H1 (cell line): ENCODE results near the gene JPH2.

Experiments
- EP300 ChIP-seq, 2 experiments: IDR thresholded peaks; 1 replicate in 1 of 2; 2 replicates in 1 of 2; pipeline ENCODE4 v1.6.1; 2011 to 2012; ENCODE audit warnings: low read depth in 2 of 2, low read length in 2 of 2, mild to moderate bottlenecking in 2 of 2, borderline replicate concordance in 1 of 2, inconsistent platforms in 1 of 2, moderate library complexity in 1 of 2
- KDM4A ChIP-seq: IDR thresholded peaks from one replicate; pipeline ENCODE4 v1.7.1; 2012; ENCODE audit warnings: low read depth, mild to moderate bottlenecking, moderate library complexity, low read length, inconsistent platforms; ENCODE audit not compliant: severe bottlenecking
- POLR2A ChIP-seq, 2 experiments: IDR thresholded peaks; 1 replicate in 1 of 2; 2 replicates in 1 of 2; pipeline ENCODE4 v1.6.1; 2011; ENCODE audit warnings: low read depth in 2 of 2, low read length in 2 of 2, mild to moderate bottlenecking in 2 of 2; ENCODE audit errors: control extremely low read depth in 1 of 2
- SAP30 ChIP-seq: fragments of 300-600 bp; sonication (generic); IDR thresholded peaks from 2 replicates; pipeline ENCODE4 v1.7.1; 2012; ENCODE audit warnings: low read length, moderate library complexity, mild to moderate bottlenecking, inconsistent platforms; ENCODE audit not compliant: insufficient read depth, insufficient replicate concordance
- YY1 ChIP-seq: IDR thresholded peaks from 2 replicates; pipeline ENCODE4 v1.6.1; 2011; ENCODE audit warnings: low read depth, mild to moderate bottlenecking, low read length
- TF ChIP-seq, protein P1 (sequence below), 3 experiments: IDR thresholded peaks; 1 replicate in 2 of 3; 2 replicates in 1 of 3; pipeline versions ENCODE4 v1.5.1 to v1.6.1; 2011; ENCODE audit warnings: low read length in 3 of 3, mild to moderate bottlenecking in 3 of 3, inconsistent platforms in 2 of 3, low read depth in 1 of 3, moderate library complexity in 1 of 3; ENCODE audit not compliant: insufficient read depth in 1 of 3; ENCODE audit errors: control extremely low read depth in 1 of 3

DNA sequence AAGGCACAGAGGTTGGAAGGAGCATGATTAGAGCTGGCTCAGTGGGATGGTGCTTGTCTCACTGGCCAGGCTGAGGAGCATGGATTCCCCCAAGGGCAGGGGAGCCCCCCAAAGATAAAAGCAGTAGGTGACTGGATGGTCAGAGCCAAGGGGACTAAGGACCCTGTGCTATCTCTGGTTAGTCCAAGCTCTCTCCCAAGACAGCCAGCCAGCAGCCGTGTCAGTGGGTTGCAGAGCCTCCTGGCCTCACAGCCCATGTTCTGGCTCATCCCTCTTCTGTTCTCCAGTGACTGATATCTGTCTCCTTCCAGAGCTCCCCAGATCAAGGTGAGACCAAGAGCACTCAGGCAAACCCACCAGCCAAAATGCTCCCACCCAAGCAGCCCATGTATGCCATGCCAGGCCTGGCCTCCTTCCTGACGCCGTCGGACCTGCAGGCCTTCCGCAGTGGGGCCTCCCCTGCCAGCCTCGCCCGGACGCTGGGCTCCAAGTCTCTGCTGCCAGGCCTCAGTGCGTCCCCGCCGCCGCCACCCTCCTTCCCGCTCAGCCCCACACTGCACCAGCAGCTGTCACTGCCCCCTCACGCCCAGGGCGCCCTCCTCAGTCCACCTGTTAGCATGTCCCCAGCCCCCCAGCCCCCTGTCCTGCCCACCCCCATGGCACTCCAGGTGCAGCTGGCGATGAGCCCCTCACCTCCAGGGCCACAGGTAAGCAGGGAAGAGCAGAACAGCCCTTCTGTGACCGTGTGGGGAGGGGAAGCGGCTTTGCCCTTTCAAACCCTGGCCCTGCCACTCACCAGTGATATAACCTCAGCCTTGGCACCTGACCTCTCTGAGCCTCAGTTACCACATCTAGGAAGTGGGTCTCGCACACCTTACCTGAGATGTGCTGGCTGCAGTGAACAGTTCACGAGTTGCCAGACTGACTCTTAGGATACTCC lies 121.3 kb downstream of the JPH2 start:
- no peak for TF ChIP-seq KDM4A
- no peak for TF ChIP-seq SAP30
- no peak for TF ChIP-seq POLR2A (IDR thresholded peaks at IDR 0.05; ENCODE audit: control extremely low read depth in 1 of 2, low read depth in 2 of 2, low read length in 2 of 2)
- TF ChIP-seq, protein P1, sequence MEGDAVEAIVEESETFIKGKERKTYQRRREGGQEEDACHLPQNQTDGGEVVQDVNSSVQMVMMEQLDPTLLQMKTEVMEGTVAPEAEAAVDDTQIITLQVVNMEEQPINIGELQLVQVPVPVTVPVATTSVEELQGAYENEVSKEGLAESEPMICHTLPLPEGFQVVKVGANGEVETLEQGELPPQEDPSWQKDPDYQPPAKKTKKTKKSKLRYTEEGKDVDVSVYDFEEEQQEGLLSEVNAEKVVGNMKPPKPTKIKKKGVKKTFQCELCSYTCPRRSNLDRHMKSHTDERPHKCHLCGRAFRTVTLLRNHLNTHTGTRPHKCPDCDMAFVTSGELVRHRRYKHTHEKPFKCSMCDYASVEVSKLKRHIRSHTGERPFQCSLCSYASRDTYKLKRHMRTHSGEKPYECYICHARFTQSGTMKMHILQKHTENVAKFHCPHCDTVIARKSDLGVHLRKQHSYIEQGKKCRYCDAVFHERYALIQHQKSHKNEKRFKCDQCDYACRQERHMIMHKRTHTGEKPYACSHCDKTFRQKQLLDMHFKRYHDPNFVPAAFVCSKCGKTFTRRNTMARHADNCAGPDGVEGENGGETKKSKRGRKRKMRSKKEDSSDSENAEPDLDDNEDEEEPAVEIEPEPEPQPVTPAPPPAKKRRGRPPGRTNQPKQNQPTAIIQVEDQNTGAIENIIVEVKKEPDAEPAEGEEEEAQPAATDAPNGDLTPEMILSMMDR (IDR thresholded peaks at IDR 0.05; ENCODE audit: control extremely low read depth in 1 of 3, insufficient read depth in 1 of 3, low read depth in 1 of 3, low read length in 3 of 3), result no peak
- TF ChIP-seq EP300 (IDR thresholded peaks at IDR 0.05; ENCODE audit: borderline replicate concordance in 1 of 2, low read depth in 2 of 2, low read length in 2 of 2), result no peak
- no peak for TF ChIP-seq YY1
